Caco-2 (cell line): ENCODE results near the gene SLC10A2. TPM values are rescaled to one million over a fixed set of nuclear protein-coding genes. Genes with fewer than 3 reads are reported as not detected.

ENCODE experiments used
- BruUV-seq: library from RNA; stranded (reverse); fragments of 400-500 nt; replicated peaks from 2 replicates; lab custom pipeline; 2021; lab: Mats Ljungman, UMichigan
- CTCF ChIA-PET: fragments of 300-600 bp; sonication (Branson Sonifier 250); formaldehyde crosslinking; loops from one replicate; lab custom pipeline; 2022; ENCODE audit warnings: antibody characterized with exemption; lab: Charles Lee
- POLR2A ChIA-PET: fragments of 300-600 bp; sonication (Branson Sonifier 250); formaldehyde crosslinking; loops from one replicate; lab custom pipeline; 2022; ENCODE audit warnings: antibody characterized with exemption; lab: Charles Lee
- DNase-seq, 2 experiments: peaks; one replicate each; pipeline versions ENCODE4 v3.0.0 to v3.0.0-alpha.2; 2020 to 2022
- H3K27me3 ChIP-seq: replicated peaks from 2 replicates; pipeline ENCODE4 v1.6.0; 2011; ENCODE audit warnings: low read length; ENCODE audit not compliant: control insufficient read depth, insufficient read depth
- H3K36me3 ChIP-seq: 2 replicates; pipeline ENCODE4 v1.5.1; 2011; ENCODE audit warnings: low read length; ENCODE audit not compliant: control insufficient read depth, insufficient read depth
- H3K4me1 ChIP-seq: fragments of 250-450 bp; sonication (Bioruptor Pico); 2 replicates; pipeline ENCODE4 v1.5.1; 2020; ENCODE audit warnings: mild to moderate bottlenecking
- H3K4me3 ChIP-seq: 2 replicates; pipeline ENCODE4 v1.5.1; 2011; ENCODE audit warnings: low read depth, mild to moderate bottlenecking, control low read depth, low read length
- H3K9me3 ChIP-seq: fragments of 250-450 bp; sonication (Bioruptor Pico); 2 replicates; pipeline ENCODE4 v1.5.1; 2020; ENCODE audit warnings: mild to moderate bottlenecking, moderate library complexity
- H3K27ac Mint-ChIP-seq: one replicate; pipeline ENCODE4 v1.8.0; 2022; ENCODE audit warnings: mixed read lengths; ENCODE audit not compliant: unreplicated experiment
- H3K27me3 Mint-ChIP-seq: one replicate; pipeline ENCODE4 v1.8.0; 2022; ENCODE audit warnings: mixed read lengths; ENCODE audit not compliant: insufficient read depth, unreplicated experiment
- H3K36me3 Mint-ChIP-seq: one replicate; pipeline ENCODE4 v1.8.0; 2022; ENCODE audit warnings: mild to moderate bottlenecking, mixed read lengths; ENCODE audit not compliant: insufficient read depth, unreplicated experiment
- H3K4me1 Mint-ChIP-seq: one replicate; pipeline ENCODE4 v1.8.0; 2022; ENCODE audit warnings: low read depth, mixed read lengths; ENCODE audit not compliant: unreplicated experiment
- H3K4me3 Mint-ChIP-seq: one replicate; pipeline ENCODE4 v1.8.0; 2022; ENCODE audit warnings: mild to moderate bottlenecking, moderate library complexity, mixed read lengths; ENCODE audit not compliant: unreplicated experiment
- H3K9me3 Mint-ChIP-seq: one replicate; pipeline ENCODE4 v1.8.0; 2022; ENCODE audit warnings: mixed read lengths; ENCODE audit not compliant: unreplicated experiment
- CTCF ChIP-seq, 2 experiments: fragments of 200-600 bp in 1 of 2; IDR thresholded peaks; 1 replicate in 1 of 2; 2 replicates in 1 of 2; pipeline versions ENCODE4 v1.5.1 to v1.8.0; 2011 to 2022; ENCODE audit warnings: antibody characterized with exemption in 1 of 2, control low read depth in 1 of 2, inconsistent platforms in 1 of 2, low read depth in 1 of 2, low read length in 1 of 2, mild to moderate bottlenecking in 1 of 2, moderate library complexity in 1 of 2; ENCODE audit not compliant: insufficient read depth in 1 of 2, severe bottlenecking in 1 of 2, unreplicated experiment in 1 of 2
- intact Hi-C: fragments of 100-400 bp; cut with micrococcal nuclease; formaldehyde crosslinking; loops from one replicate; pipeline ENCODE4 v1.10.0; 2022; ENCODE audit not compliant: unreplicated experiment
- total RNA-seq: library from RNA; stranded (reverse); gene quantifications from 2 replicates; pipeline ENCODE4 v1.2.3, GENCODE V29; 2022

The SLC10A2 gene
- total RNA-seq, 1 experiment from 2014 or later: not detected

- no peak for DNase-seq
- Histone ChIP-seq H3K36me3 (no peaks in the 10 kb centered on the region), H3K4me3 (no peak overlapping the region), H3K4me1 (peaks cover 21% of the 10 kb centered on the region), H3K27me3 (no peaks in the 10 kb centered on the region), H3K9me3 (0 out of 2 replicates have a peak, but pooled peaks cover 6% of the 10 kb centered on the region)
- H3K27me3 Mint-ChIP-seq: no peaks in the 10 kb centered on the region
- peaks cover 20% of the 10 kb centered on the region for H3K9me3 Mint-ChIP-seq
- POLR2A ChIA-PET: no interaction called here
- no peaks in the 10 kb centered on the region for H3K36me3 Mint-ChIP-seq
- no TSS peak for BruUV-seq
- peaks cover 15% of the 10 kb centered on the region for H3K4me1 Mint-ChIP-seq
- TF ChIP-seq CTCF (IDR thresholded peaks at IDR 0.05; ENCODE audit: insufficient read depth in 1 of 2, low read depth in 1 of 2, low read length in 1 of 2, severe bottlenecking in 1 of 2, unreplicated experiment in 1 of 2): no peak
- no peak overlapping the region for H3K27ac Mint-ChIP-seq
- CTCF ChIA-PET: no interaction called here
- intact Hi-C loops: no loop called here
- H3K4me3 Mint-ChIP-seq: no peak overlapping the region
Measured at GRCh38 chr13:103000157-103000556, 66.1 kb downstream of the SLC10A2 start.

- ChIA-PET POLR2A (no interaction called here), CTCF (no interaction called here)
- no peaks in the 10 kb centered on the region for H3K27me3 Mint-ChIP-seq
- Histone ChIP-seq H3K36me3 (no peaks in the 10 kb centered on the region), H3K27me3 (no peaks in the 10 kb centered on the region), H3K4me1 (peaks cover 18% of the 10 kb centered on the region), H3K9me3 (0 out of 2 replicates have a peak, but pooled peaks cover 7% of the 10 kb centered on the region), H3K4me3 (no peak overlapping the region)
- intact Hi-C loops: no loop called here
- no TSS peak for BruUV-seq
- TF ChIP-seq CTCF (IDR thresholded peaks at IDR 0.05; ENCODE audit: insufficient read depth in 1 of 2, low read depth in 1 of 2, low read length in 1 of 2, severe bottlenecking in 1 of 2, unreplicated experiment in 1 of 2): no peak
- peaks cover 23% of the 10 kb centered on the region for H3K9me3 Mint-ChIP-seq
- H3K27ac Mint-ChIP-seq: no peak overlapping the region
- no peaks in the 10 kb centered on the region for H3K36me3 Mint-ChIP-seq
- H3K4me3 Mint-ChIP-seq: no peak overlapping the region
- no peak for DNase-seq
- H3K4me1 Mint-ChIP-seq: peaks cover 9% of the 10 kb centered on the region
Measured at GRCh38 chr13:102999499-102999898, 66.7 kb downstream of the SLC10A2 start.

Other genes with a start within 250 kb of the SLC10A2 start
- gene ERCC5, start 220.4 kb downstream of the SLC10A2 start, total RNA-seq: 29.9 and 31.4 TPM in 2 replicates